ENCODE data around the gene TXNRD1. TPM values are rescaled to one million over a fixed set of nuclear protein-coding genes. Genes with fewer than 3 reads are reported as not detected.
"Not testable (repeated sequence)": the region's sequence is repeated elsewhere in the genome, so short reads cannot be mapped to it uniquely, and the experiment has no call there.

Gene TXNRD1
- total RNA-seq, 1 donor from 2014 or later: 82.7 TPM

DNA sequence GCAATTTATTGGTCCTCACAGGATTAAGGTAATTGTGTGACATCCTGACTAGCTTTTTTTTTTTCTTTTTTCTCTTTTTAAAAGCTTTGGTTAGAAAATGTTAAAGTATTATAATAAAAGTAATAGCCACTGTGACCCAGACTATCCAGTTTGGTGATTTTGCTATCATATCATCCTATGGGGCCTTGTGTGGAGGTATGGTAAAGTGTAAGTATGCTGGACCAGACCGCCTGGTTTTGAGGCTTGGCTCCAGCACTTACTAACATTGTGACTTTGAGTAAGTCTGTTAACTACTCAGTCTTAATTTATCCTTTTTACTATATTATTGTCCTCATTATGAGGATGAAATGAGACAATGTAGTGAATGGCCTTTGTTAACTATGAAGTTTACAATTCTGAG lies 103.4 kb downstream of the TXNRD1 start:
- Mint-ChIP-seq H3K4me3 (ENCODE audit: unreplicated experiment) (no peak overlapping the region), H3K27me3 (ENCODE audit: low read depth) (no peaks in the 10 kb centered on the region), H3K36me3 (ENCODE audit: low read depth) (peaks cover 27% of the 10 kb centered on the region), H3K9me3 (ENCODE audit: low read depth) (no peaks in the 10 kb centered on the region), H3K27ac (ENCODE audit: unreplicated experiment) (no peak overlapping the region), H3K4me1 (ENCODE audit: low read depth) (no peaks in the 10 kb centered on the region)
- TF ChIP-seq, protein P1, sequence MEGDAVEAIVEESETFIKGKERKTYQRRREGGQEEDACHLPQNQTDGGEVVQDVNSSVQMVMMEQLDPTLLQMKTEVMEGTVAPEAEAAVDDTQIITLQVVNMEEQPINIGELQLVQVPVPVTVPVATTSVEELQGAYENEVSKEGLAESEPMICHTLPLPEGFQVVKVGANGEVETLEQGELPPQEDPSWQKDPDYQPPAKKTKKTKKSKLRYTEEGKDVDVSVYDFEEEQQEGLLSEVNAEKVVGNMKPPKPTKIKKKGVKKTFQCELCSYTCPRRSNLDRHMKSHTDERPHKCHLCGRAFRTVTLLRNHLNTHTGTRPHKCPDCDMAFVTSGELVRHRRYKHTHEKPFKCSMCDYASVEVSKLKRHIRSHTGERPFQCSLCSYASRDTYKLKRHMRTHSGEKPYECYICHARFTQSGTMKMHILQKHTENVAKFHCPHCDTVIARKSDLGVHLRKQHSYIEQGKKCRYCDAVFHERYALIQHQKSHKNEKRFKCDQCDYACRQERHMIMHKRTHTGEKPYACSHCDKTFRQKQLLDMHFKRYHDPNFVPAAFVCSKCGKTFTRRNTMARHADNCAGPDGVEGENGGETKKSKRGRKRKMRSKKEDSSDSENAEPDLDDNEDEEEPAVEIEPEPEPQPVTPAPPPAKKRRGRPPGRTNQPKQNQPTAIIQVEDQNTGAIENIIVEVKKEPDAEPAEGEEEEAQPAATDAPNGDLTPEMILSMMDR (IDR thresholded peaks at IDR 0.05): no peak
- no peak for DNase-seq (ENCODE audit: low spot score)

DNA sequence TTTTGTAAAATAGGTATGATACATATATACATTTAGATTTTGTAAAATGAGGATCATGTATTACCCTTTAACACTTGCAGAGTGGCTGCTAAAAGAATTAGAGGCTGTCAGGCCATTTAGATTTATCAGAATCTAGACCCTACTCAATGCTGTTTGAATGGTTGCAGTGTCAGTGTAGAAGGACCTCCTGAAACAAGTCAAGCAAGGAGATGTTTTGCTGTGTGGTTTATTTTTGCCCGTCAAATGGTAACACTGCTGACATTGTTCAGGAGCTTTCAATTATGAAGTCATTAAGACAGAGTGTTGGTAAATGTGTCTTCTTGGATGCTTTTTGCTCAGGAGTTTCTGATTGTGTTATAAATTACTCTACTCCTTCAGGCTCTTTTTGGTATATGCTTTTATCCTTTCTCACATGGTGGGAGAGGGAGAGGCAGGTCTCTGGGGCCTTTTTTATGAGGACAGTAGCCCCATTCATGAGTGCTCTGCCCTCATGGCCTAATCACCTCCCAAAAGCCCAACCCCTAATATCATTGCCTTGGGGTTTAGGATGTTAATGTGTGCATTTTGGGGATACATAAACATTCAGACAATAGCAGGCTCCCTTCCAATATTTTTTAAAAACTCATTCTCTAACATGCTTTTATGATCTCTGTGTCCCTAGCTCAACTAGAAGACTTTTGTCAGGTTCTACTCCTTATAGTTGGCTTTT lies 104.5 kb downstream of the TXNRD1 start:
- H3K27me3 Mint-ChIP-seq (ENCODE audit: low read depth): no peaks in the 10 kb centered on the region
- H3K4me1 Mint-ChIP-seq (ENCODE audit: low read depth): no peaks in the 10 kb centered on the region
- no peak overlapping the region for H3K27ac Mint-ChIP-seq (ENCODE audit: unreplicated experiment)
- no peaks in the 10 kb centered on the region for H3K9me3 Mint-ChIP-seq (ENCODE audit: low read depth)
- TF ChIP-seq, protein P1 (IDR thresholded peaks at IDR 0.05): no peak
- no peak overlapping the region for H3K4me3 Mint-ChIP-seq (ENCODE audit: unreplicated experiment)
- no peak for DNase-seq (ENCODE audit: low spot score)
- H3K36me3 Mint-ChIP-seq (ENCODE audit: low read depth): peaks cover 31% of the 10 kb centered on the region

DNA sequence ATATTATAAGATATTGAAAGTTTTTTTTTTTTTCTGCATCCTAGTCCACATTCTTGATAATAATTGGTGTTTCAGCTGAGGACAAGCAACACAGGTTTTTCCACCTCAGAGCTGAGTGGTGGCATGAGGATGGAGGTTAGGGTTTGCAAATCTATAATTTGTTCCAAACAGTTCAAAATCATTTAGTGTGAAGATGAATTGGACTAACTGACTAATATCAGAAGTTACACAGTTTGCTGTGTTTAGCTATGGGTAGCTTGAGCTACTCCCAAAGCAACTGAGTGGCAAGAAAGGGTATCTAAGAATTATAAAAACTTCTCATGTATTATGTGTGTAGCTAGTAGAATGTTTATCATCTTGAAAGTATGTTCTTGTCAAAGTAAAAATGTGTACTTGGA lies 105.0 kb downstream of the TXNRD1 start:
- no peaks in the 10 kb centered on the region for H3K9me3 Mint-ChIP-seq (ENCODE audit: low read depth)
- DNase-seq (ENCODE audit: low spot score): no peak
- no peak overlapping the region for H3K4me3 Mint-ChIP-seq (ENCODE audit: unreplicated experiment)
- TF ChIP-seq, protein P1 (IDR thresholded peaks at IDR 0.05): no peak
- no peaks in the 10 kb centered on the region for H3K27me3 Mint-ChIP-seq (ENCODE audit: low read depth)
- H3K4me1 Mint-ChIP-seq (ENCODE audit: low read depth): no peaks in the 10 kb centered on the region
- no peak overlapping the region for H3K27ac Mint-ChIP-seq (ENCODE audit: unreplicated experiment)
- peaks cover 27% of the 10 kb centered on the region for H3K36me3 Mint-ChIP-seq (ENCODE audit: low read depth)

DNA sequence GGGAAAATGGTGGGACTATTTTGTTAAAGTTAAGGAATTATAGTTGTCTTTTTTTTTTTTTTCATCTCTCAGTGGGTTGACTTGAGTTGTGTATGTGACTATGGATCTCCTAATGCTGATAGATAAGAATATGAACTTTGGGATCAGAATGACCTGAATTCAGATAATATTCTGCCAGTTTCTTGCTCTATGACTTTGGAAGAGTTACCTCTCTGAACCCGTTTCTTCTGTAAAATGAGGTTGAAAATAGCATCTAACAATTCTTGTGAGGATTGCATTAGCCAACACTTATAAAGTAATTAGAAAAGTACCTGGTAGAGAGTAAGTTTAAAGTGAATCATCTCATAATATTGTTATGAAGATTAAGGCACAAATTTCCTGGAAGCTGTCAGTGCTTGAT lies 106.4 kb downstream of the TXNRD1 start:
- Mint-ChIP-seq H3K36me3 (ENCODE audit: low read depth) (peaks cover 27% of the 10 kb centered on the region), H3K27me3 (ENCODE audit: low read depth) (no peaks in the 10 kb centered on the region), H3K27ac (ENCODE audit: unreplicated experiment) (no peak overlapping the region), H3K9me3 (ENCODE audit: low read depth) (no peaks in the 10 kb centered on the region), H3K4me3 (ENCODE audit: unreplicated experiment) (no peak overlapping the region), H3K4me1 (ENCODE audit: low read depth) (no peaks in the 10 kb centered on the region)
- DNase-seq (ENCODE audit: low spot score): no peak
- TF ChIP-seq, protein P1 (IDR thresholded peaks at IDR 0.05): no peak

DNA sequence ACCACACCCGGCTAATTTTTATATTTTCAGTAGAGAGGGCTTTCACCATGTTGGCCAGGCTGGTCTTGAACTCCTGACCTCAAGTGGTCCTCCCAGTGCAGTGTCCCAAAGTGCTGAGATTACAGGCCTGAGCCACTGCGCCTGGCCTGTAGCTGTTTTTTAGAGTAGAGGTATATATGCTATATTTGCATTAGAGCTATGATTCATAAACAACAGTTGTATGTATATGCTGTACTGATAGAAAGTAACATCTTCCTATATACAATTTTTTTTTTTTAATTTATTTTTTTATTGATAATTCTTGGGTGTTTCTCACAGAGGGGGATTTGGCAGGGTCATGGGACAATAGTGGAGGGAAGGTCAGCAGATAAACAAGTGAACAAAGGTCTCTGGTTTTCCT lies 107.0 kb downstream of the TXNRD1 start:
- H3K36me3 Mint-ChIP-seq (ENCODE audit: low read depth): peaks cover 31% of the 10 kb centered on the region
- H3K27me3 Mint-ChIP-seq (ENCODE audit: low read depth); H3K4me1 Mint-ChIP-seq (ENCODE audit: low read depth): not testable (repeated sequence)

DNA sequence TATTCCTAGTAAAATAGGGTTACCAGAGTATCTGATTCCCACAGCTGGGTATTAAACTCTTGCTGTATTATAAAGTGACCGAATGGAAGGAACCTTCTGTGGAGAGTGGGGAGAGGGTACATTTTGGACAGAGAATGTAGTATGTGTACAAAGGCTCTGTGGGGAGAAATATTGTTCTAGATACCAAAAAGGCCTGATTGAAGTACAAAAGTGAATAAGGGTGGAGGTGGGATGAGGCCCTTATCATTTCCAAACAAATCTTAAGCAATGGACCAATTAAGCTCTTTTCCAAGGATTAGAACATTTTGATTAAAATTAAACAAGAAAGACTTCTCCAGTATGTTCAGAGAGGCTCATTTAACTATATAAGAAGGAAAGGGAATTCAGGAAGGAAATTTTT lies 108.3 kb downstream of the TXNRD1 start:
- H3K4me3 Mint-ChIP-seq (ENCODE audit: unreplicated experiment): no peak overlapping the region
- DNase-seq (ENCODE audit: low spot score): no peak
- peaks cover 33% of the 10 kb centered on the region for H3K36me3 Mint-ChIP-seq (ENCODE audit: low read depth)
- H3K27me3 Mint-ChIP-seq (ENCODE audit: low read depth): no peaks in the 10 kb centered on the region
- TF ChIP-seq, protein P1 (IDR thresholded peaks at IDR 0.05): no peak
- no peaks in the 10 kb centered on the region for H3K4me1 Mint-ChIP-seq (ENCODE audit: low read depth)
- H3K27ac Mint-ChIP-seq (ENCODE audit: unreplicated experiment): no peak overlapping the region
- no peaks in the 10 kb centered on the region for H3K9me3 Mint-ChIP-seq (ENCODE audit: low read depth)

More for the DNA sequence above, 107.0 kb downstream of the TXNRD1 start:
- not testable (repeated sequence) for H3K4me3 Mint-ChIP-seq (ENCODE audit: unreplicated experiment); DNase-seq (ENCODE audit: low spot score); H3K9me3 Mint-ChIP-seq (ENCODE audit: low read depth); H3K27ac Mint-ChIP-seq (ENCODE audit: unreplicated experiment)

DNA sequence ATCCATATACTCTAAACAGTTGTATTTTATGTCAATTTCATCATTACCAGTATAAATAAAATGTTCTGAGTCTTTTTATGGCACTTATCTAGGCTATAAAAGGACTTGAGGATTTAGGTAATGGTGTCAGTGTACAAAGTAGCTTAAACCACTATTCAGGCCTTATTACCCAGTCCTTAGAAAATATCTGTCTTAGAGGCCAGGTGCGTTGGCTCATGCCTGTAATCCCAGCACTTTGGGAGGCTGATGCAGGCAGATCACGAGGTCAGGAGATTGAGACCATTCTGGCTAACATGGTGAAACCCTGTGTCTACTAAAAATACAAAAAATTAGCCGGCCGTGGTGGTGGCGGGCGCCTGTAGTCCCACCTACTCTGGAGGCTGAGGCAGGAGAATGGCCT lies 112.7 kb downstream of the TXNRD1 start:
- DNase-seq (ENCODE audit: low spot score); H3K9me3 Mint-ChIP-seq (ENCODE audit: low read depth); H3K27ac Mint-ChIP-seq (ENCODE audit: unreplicated experiment); H3K4me1 Mint-ChIP-seq (ENCODE audit: low read depth); H3K4me3 Mint-ChIP-seq (ENCODE audit: unreplicated experiment); H3K27me3 Mint-ChIP-seq (ENCODE audit: low read depth): not testable (repeated sequence)
- H3K36me3 Mint-ChIP-seq (ENCODE audit: low read depth): peaks cover 25% of the 10 kb centered on the region
